Renal cortex interstitium (tissue), 11 donors: ENCODE data around the gene SPDYC. TPM values are rescaled to one million over a fixed set of nuclear protein-coding genes. Genes with fewer than 3 reads are reported as not detected.
"Not testable (repeated sequence)": the region's sequence is repeated elsewhere in the genome, so short reads cannot be mapped to it uniquely, and the experiment has no call there.

Experiments used
- DNase-seq, 11 donors: peaks; one replicate each; pipeline ENCODE4 v3.0.0-alpha.2; 2013; ENCODE audit warnings: low read depth in 9 of 11, low spot score in 4 of 11; ENCODE audit errors: extremely low read depth in 1 of 11
- polyA plus RNA-seq, 3 donors: library from polyadenylated mRNA; unstranded; fragments of 120-200 nt; gene quantifications; one replicate each; pipeline ENCODE4 v1.2.1, GENCODE V29; 2013; ENCODE audit not compliant: insufficient read length in 3 of 3

Gene SPDYC
- polyA plus RNA-seq, 3 donors: not detected

DNA sequence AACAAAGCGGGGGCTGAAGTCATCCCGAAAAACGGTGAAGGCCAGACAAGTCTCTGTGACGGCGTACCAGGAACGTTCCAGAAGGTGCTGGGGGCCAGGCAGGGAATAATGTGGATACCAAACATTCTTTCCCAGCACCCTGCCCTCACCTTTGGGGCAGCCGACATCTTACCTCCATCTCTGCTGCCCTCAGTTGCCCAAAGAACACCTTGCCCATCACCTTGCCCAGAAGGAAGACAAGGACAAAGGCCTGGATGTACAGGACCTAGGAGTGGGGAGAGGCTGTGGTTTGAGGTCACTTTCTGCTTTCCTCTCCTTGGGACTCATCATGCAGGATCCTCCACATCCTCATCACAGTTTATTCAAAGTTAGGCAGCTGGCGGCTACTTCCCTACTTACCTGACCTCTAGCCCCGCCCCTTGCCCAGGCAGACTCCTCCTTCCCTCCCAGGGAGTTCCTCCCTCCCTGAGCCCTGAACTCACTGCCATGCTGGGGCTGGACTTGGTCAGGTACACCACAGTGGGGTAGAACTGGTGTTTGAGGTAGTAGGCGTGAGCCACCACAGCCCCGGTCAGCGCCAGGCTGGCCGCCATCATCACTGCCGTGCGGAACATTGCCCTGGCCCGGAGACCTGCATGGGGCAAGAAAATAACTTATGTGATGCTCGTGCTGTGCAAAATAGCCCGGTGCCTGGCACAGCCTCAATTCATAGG lies 36.9 kb upstream of the SPDYC start:
- DNase-seq: no peak

- no peak for DNase-seq
Observed at GRCh38 chr11:65133724-65134123, 36.3 kb upstream of the SPDYC start.

DNA sequence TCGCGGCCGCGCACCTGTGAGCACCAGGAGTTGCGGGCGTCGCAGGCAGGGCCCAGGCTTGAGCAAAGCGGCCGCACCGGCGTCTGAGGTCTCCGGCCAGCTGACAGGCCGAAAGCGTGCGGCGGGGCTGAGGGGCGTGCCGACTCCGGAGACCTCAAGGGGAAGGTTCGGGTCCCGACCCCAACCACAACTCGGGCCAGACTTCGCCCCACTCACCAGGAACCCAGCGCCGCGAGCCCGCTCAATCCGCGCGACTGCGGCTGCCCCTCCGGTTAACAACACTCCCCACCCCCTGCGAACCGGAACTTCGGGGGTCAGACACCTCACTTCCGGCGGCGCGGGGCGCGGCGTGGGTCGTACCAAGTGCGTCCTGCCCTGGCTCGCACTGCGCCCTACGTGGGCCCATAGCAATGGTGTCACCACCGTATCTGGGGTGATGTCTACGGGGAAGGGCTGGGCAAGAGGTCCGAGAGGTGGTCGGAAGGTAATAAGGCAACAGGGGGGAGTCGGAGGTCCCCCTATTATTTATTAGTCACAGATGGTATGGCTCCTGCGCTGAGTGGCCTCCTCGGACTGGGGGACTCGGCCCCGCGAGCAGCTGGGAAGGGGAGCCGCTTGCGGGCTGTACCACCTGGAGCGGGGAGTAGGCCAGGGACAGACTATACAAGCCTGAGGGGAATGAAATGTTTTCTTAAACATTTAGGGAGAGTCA lies 35.6 kb upstream of the SPDYC start, which contains the start of gene SYVN1:
Gene SYVN1, minus strand, starts transcription at position 280 of the 712 bp plus-strand sequence. CDS start 918 bp downstream, outside the sequence.
- peak in 10 of 11 donors; percentile 72 to 91 (median 82) for DNase-seq

DNA sequence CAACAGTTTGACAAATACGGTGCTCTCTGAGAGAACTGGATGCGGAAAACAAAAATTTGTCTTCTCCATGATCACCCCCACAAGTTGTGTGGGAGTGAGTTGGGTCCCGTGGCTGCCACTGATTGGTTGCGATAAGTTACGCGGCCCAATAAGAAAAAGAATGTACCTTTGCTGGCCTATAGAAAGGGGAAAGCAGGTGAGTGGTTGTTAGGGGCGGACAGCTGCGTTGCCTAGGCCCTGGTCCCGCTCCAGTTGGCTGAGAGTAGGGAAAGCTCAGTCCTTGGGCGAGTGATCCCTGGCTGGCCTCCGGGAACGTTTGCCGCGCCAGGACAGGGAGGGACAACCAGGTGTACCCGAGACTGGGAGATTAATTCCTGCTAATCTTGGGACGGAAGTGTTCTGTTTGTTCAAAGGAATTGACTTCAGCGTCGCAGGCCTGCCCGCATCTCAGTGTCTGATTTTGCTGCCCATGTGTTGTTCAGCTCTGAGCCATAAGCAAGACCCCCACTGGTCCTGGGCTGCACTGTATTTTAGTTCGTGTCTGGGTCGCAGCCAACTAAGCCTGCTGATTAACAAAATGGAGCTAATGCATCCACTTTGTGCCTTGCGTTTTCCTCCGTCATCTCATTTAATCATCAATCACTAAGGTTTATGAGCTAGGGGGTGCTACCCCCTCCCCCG lies 34.9 kb upstream of the SPDYC start:
- DNase-seq: peak; percentile 82 to 96 (median 92)

GRCh38 chr11:65135633-65136145 lies 34.3 kb upstream of the SPDYC start:
- no peak for DNase-seq

DNA sequence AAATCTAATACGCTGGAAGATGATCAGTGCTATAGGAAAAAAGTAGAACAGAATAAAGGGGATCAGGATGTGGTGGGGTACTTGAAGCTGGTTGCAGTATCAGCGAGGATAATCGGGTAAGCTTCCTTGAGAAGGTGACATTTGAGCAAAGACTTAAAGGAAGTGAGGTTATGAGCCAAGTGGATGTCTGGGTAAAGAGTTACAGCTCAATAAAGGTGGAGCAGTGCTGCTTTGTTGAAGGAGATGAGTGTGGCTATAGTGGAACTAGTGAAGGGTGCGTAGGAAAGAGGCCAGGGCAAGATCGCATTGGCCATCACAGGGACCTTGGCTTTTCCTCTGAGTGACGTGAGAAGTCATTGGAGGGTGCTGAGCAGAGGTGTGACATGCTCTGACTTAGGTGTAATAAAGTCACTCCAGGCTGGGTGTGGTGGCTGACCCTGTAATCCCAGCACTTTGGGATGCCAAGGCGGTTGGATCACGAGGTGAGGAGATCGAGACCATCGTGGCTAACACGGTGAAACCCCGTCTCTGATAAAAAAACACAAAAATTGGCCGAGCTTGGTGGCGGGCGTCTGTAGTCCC lies 33.4 kb upstream of the SPDYC start:
- no peak for DNase-seq

GRCh38 chr11:65141896-65142494 lies 28.0 kb upstream of the SPDYC start:
- no peak for DNase-seq

GRCh38 chr11:65147352-65148075 lies 22.5 kb upstream of the SPDYC start:
- no peak for DNase-seq

GRCh38 chr11:65148657-65149056 lies 21.4 kb upstream of the SPDYC start:
- no peak for DNase-seq

DNA sequence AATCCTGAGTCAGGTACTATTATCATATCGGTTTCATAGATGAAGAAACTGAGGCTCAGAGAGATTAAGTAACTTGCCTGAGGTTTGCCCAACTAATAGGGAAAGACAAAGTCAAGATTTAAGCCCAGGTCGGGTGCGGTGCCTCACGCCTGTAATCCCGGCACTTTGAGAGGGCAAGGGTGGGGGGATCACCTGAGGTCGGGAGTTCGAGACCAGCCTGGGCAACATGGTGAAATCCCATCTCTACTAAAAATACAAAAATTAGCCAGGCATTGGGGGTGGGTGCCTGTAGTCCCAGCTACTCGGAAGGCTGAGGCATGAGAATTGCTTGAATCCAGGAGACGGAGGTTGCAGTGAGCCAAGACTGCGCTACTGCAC lies 19.9 kb upstream of the SPDYC start:
- DNase-seq: not testable (repeated sequence)

GRCh38 chr11:65150509-65151299 lies 19.3 kb upstream of the SPDYC start:
- peak in 2 of 11 donors; percentile 35 to 52 for DNase-seq

DNA sequence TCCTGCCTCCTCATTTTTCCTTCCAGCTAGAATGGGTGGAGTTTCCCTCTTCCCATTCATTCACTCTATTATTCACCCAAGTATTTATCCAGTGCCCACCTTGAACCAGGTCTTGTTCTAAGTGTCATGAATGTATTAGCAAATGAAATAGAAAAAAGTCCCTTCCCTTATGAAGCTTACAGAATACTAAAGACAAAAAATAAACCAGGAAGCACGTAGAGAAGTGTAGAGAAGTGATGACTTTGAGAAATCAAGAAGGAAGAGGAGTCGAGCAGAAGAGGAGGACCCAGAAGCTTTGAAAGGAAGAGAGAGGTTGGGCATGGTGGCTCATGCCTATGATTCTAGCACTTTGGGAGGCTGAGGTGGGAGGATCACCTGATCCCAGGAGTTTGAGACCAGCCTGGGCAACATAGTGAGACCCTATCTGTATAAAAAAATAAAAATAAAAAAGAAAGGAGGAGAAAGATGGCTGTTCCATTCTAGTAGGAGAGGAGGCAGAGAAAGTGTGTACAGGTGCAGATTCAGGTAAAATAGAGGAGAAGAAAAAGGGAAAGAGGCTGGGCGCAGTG lies 18.6 kb upstream of the SPDYC start:
- no peak for DNase-seq

DNA sequence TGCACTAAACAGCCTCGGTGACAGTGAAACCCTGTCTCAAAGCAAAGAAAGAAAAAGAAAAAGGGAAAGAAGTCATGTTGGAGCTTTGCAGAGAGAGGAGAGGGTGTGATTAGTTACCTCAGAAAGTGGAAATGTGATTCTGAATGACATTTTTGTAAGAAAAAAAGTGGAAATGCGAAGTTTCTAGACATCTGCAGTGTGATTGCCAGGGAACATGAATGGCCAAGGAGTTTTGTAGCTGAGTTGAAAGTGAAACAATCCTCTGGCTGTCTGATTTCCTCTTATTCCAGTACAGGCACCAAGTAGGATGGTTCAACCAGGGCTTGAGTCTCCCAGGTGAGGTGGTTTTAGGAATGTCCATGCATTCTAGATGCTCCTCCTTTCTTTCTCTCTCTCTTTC lies 17.9 kb upstream of the SPDYC start:
- DNase-seq: no peak

GRCh38 chr11:65156256-65156655 lies 13.8 kb upstream of the SPDYC start:
- no peak for DNase-seq

DNA sequence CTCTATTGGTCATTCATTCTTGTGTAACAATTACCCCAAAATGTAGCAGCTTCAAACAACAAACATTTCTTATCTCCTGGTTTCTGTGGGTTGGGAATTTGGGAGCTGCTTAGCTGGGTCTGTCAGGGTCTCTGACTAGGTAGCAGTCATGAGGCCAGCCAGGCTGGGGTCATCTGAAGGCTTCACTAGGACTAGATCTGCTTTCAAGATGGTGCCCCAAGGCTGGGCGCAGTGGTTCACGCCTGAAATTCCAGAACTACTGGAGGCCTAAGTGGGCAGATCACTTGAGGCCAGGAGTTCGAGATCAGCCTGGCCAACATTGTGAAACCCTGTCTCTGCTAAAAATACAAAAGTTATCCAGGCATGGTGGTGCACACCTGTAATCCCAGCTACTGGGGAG lies 13.1 kb upstream of the SPDYC start:
- no peak for DNase-seq

- no peak for DNase-seq
Observed at GRCh38 chr11:65157336-65157735, 12.7 kb upstream of the SPDYC start.

GRCh38 chr11:65159012-65159411 lies 11.0 kb upstream of the SPDYC start:
- DNase-seq: no peak
